HG02798 (cell line): ENCODE results near the gene LHX4.
A peak's percentile ranks its signal among the peaks of the same experiment; 100 is the strongest.

Experiments
- ATAC-seq: cut with Tn5 transposase; IDR thresholded peaks from one replicate; pipeline ENCODE4 v1.9.1; 2021; ENCODE audit warnings: mild to moderate bottlenecking; ENCODE audit not compliant: unreplicated experiment, poor library complexity

Gene LHX4

GRCh38 chr1:180224902-180225301 lies 5.2 kb upstream of the LHX4 start:
- no peak for ATAC-seq

- ATAC-seq, result no peak
Observed at GRCh38 chr1:180225403-180225802, 4.7 kb upstream of the LHX4 start.

- ATAC-seq, result no peak
Observed at GRCh38 chr1:180227861-180228647, 2.0 kb upstream of the LHX4 start.

GRCh38 chr1:180228648-180229482 lies 1.2 kb upstream of the LHX4 start:
- peak; percentile 12 for ATAC-seq

GRCh38 chr1:180230416-180230790 lies 339 bp downstream of the LHX4 start:
- no peak for ATAC-seq

- ATAC-seq, result no peak
Observed at GRCh38 chr1:180230791-180231505, 884 bp downstream of the LHX4 start.

GRCh38 chr1:180231506-180231921 lies 1.4 kb downstream of the LHX4 start:
- no peak for ATAC-seq

- no peak for ATAC-seq
Observed at GRCh38 chr1:180231936-180232335, 1.9 kb downstream of the LHX4 start.

- no peak for ATAC-seq
Observed at GRCh38 chr1:180232521-180233043, 2.5 kb downstream of the LHX4 start.

- no peak for ATAC-seq
Observed at GRCh38 chr1:180233191-180234011, 3.3 kb downstream of the LHX4 start.

- ATAC-seq, result no peak
Observed at GRCh38 chr1:180234369-180235076, 4.5 kb downstream of the LHX4 start.

- no peak for ATAC-seq
Observed at GRCh38 chr1:180235077-180235501, 5.0 kb downstream of the LHX4 start.

GRCh38 chr1:180235502-180236239 lies 5.6 kb downstream of the LHX4 start:
- no peak for ATAC-seq

GRCh38 chr1:180236698-180237509 lies 6.8 kb downstream of the LHX4 start:
- ATAC-seq, result no peak

- ATAC-seq, result no peak
Observed at GRCh38 chr1:180237869-180238476, 7.9 kb downstream of the LHX4 start.

- no peak for ATAC-seq
Observed at GRCh38 chr1:180238675-180239074, 8.6 kb downstream of the LHX4 start.
